ENCODE results near the gene HOXC13. TPM values are rescaled to one million over a fixed set of nuclear protein-coding genes. Genes with fewer than 3 reads are reported as not detected.

Gene HOXC13
- total RNA-seq, 1 donor from 2014 or later, result not detected

- no peak for DNase-seq
Measured at GRCh38 chr12:53955036-53955775, 16.6 kb downstream of the HOXC13 start.

GRCh38 chr12:53955776-53956250 lies 17.2 kb downstream of the HOXC13 start:
- no peak for DNase-seq

GRCh38 chr12:53956251-53956887 lies 17.7 kb downstream of the HOXC13 start:
- no peak for DNase-seq

DNA sequence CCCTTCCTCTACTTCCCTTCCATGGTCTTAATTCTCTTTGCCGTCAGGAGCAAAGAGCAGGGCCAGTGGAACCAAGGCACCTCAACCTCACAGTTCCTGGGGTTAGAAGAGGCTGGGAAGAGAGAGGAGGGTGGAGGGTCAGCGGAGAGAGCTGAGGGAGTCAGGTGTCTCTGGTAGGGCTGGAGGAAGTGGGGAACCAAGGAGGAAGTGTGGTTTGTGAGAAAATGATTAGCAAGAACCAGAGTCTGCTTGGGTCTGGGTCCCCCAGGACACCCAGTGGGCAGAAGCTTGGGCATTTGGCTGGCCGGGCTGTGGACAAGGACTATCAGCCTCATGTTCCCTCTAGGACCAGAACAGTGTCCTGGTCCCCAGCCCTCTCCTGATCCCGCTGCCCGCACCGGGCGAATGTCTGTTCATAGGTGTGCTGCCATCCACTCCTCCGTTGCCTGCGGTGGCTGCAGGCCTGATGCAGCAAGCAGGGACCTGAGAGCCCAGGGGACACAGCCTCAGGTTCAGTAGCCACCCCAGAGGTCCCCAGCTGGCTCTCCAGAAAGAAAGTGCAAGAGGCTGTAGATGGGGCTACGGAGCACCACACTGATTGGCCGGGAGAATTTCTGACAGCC lies 18.4 kb downstream of the HOXC13 start:
- DNase-seq, result no peak

DNA sequence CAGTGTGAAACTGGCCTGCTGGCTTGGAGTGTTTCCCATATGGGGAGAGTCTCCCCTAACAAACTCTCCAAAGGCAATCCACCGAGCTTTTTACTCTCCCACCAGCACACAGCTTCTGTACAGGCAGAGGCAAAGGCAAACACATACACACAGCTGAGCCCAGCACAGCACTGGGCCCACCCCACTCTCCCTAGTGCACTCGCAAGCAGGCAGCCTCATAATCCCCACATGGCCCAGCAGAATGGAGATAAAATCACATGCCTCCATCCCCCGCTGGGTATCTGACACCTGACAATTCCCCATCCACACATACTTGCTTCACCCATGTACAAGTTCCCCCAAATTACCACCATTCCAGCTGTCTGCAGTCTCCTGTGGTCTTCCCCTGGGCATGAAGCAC lies 19.5 kb downstream of the HOXC13 start:
- DNase-seq, result no peak

DNA sequence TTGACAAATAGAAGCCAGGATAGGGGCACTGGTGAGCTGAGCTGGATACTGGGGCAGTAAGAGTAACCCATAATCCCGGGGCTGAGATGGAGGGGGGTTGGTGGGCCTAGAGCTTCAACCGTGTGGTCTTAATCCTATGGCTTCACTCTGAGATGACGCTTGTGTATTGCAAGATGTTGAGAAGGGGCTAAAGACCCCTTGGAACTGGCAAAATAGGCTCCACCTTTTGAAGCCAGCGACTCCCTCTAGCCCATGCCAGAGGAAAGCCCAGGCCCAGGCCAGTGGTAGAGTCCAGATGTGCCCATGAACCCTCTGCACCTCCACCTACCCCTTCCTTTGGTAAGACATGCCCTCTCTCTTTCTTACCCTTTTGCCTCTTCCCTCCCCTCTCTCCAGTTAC lies 20.7 kb downstream of the HOXC13 start:
- DNase-seq, result no peak

GRCh38 chr12:53960187-53961024 lies 21.8 kb downstream of the HOXC13 start:
- no peak for DNase-seq

GRCh38 chr12:53961025-53961761 lies 22.6 kb downstream of the HOXC13 start:
- no peak for DNase-seq

- no peak for DNase-seq
Measured at GRCh38 chr12:53963005-53963404, 24.4 kb downstream of the HOXC13 start.

DNA sequence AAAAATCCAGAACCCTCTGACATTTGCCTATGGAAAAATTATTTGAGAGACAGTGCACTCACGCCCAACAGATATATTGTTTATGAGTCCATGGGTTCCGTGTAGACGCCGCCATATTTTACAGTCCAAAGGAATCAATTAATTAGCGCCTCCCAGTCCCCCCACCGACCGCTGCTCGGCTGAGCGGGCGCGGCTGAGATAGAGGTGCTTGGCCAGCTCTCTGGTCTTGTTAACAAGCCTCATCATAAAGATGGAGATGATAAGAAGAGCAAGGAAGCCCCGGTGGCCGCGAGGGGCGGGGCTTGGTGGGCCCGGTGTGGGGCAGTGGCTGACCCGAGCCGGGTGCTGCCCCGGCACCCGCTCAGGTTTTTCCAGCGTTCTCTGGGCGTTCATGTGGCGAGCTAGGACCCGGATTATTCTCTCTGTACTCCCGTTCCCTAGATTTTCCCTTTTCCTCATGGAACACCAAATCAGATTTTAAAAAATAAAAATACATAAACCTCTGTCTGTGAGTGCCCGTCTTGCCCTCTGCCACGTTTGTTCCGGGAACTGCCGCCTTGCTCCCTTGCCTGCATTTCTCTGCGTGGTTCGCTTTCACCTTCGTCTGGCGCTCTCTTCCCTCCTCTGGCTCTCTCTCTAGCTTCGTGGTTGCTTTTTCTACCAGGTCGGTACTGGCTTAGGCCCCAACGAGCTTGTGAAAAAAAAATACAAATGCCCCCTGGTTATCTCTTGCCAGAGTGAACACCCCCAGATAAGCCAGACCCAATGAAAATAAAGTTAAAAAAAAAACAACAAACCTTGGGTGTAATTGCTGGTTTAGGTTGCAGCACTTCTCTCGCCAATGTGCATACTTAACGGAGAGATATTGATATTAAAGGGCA lies 25.0 kb downstream of the HOXC13 start:
- no peak for DNase-seq

DNA sequence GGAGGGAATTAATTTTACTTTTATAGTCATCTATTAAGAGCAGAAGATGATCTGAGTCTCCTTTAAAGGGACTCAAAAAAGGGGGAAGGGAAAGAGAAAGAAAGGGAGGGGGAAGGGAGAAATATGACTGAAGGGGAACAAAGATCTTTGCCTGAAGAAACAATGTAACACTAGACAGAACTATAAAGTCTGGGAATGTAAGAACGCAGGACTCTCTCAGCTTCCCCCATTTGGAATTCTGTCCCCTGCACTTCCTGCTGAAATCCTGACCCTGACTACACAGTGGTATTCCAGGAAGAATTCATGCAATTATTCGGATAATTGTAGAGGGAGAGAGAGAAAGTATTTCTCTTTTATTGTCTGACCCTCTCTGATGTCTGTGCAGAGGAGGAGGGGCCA lies 25.7 kb downstream of the HOXC13 start:
- DNase-seq, result no peak

GRCh38 chr12:53965281-53966084 lies 26.9 kb downstream of the HOXC13 start:
- no peak for DNase-seq

DNA sequence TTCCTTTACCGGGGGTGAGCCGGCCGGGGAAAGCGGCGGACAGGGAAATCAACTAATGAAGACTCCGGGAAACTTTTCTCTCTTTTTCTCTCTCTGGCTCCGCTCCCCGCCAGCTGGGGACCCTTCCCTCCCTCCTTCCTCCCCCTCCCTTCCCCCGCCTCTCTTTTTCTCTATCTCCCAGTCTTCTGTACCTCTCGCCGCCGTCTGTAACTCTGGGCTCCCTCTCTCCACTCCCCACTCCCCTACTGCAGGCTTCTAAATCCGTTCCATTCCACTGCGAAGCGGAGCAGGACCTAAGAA lies 27.4 kb downstream of the HOXC13 start:
- DNase-seq, result no peak

GRCh38 chr12:53966385-53967133 lies 27.9 kb downstream of the HOXC13 start:
- no peak for DNase-seq

DNA sequence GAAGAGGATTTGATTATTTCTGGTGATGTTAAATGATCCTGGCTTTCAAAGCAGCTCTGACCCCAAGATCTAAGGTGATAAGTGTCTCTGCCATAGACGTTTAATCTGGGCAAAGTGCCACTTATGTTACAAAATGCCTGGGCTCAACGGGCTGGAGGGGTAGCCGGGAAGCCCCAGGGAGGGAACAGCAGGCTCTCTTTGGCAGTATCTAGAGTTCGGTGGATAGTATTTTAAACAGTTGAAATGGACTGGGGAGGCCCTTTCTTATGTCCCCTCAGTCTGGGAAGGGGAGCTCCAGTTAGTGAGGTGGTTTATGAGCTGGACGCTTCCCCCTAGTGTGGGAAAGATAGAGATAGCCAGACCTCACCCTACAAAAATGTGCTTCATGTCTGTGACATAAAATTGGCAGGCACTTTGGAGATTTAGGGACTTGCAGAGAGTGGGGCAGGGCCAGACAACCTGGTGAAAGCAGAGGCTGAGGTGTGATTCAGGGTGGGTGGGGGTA lies 28.8 kb downstream of the HOXC13 start:
- no peak for DNase-seq

DNA sequence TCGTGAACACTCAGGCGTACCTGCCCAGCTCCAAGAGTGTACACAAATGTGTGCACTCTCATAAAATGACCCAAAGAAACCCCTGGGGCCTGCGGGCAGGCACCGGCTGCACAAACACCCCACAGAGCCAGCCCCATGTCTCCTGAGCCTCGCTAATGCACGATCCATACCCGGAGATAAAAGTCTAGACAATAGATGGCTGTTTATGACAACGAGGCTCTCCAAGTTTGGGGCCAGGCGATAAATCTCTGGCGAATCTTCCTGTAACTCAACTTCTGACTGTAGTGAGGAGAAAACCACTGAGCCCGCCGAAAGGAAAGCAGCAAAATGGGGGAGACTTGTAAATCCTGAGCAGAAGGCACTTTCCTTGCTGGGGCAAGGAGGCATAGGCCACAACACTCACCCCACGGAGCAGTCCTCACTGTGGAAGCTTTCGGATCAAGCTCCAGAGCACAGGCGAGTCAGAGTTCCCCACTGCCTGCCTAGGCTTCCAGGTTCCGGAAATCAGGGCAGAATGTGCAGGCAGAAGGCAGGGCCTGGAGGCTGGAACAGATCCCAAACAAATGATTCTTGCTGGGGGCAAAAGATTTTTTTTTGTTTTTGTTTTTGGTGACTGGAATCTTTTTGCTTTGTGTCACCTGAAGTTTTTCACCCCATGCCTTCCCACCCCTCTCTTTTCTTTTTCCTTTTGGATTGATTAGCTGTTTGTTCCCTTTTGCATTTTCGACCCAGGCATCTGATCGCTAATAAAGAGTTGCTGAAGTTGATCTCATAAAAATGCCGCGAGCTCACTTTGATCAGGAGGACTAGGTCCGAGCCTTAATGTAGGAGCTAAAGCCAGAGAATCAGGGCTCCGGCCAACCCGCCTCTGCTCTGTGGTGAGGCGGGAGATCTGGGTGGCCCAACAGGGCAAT lies 29.8 kb downstream of the HOXC13 start:
- DNase-seq, result no peak

DNA sequence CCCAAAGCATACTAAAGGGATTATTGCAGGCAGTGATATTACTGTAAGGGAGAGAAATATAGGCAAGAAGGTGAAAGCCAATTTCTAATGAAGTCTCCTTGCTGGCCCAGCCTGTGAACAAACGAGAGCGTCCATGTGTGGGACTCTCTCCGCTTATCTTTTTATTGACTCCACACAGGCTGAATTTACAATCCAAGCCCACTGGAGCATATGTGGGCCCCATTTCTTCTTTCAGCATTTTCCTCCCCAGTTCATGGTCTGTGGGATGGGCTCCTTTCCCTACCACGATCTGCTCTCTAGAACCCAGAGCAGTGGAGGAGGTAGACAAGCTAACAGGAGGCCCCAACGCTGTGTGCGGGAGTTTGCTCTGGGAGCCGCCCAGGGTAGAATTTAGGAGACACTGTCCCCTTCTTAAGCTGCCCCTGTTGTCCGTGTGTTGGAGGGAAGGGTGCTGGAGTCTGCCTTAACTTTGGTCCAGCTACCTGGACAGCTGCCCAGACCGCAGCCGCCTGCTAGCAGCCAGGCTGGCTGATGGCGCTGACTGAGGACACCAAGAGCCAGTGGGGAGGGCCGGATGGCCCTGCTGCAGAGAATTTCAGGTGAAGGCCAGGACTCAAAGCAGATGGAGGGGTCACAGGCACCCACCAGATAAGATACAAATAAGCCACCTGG lies 31.1 kb downstream of the HOXC13 start:
- DNase-seq, result no peak

Measured in tongue (tissue), 2 donors.